Measurements from ENCODE around the gene YPEL3. TPM values are rescaled to one million over a fixed set of nuclear protein-coding genes. Genes with fewer than 3 reads are reported as not detected.

YPEL3 gene
- total RNA-seq, 2 experiments from 2014 or later: 154 to 166 TPM

GRCh38 chr16:30088832-30089624 is 7.0 kb downstream of the YPEL3 start:
- POLR2A ChIA-PET: interaction anchor here (6.5 to 7.9 kb wide), 2 partner anchors 23 to 95 kb away, joined by 118 to 163 read pairs; partner anchors contain the start of genes ALDOA and CORO1A
- TF ChIP-seq, protein P1, sequence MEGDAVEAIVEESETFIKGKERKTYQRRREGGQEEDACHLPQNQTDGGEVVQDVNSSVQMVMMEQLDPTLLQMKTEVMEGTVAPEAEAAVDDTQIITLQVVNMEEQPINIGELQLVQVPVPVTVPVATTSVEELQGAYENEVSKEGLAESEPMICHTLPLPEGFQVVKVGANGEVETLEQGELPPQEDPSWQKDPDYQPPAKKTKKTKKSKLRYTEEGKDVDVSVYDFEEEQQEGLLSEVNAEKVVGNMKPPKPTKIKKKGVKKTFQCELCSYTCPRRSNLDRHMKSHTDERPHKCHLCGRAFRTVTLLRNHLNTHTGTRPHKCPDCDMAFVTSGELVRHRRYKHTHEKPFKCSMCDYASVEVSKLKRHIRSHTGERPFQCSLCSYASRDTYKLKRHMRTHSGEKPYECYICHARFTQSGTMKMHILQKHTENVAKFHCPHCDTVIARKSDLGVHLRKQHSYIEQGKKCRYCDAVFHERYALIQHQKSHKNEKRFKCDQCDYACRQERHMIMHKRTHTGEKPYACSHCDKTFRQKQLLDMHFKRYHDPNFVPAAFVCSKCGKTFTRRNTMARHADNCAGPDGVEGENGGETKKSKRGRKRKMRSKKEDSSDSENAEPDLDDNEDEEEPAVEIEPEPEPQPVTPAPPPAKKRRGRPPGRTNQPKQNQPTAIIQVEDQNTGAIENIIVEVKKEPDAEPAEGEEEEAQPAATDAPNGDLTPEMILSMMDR (IDR thresholded peaks at IDR 0.05): no peak
- H3K4me3 Mint-ChIP-seq: no peak overlapping the region
- Histone ChIP-seq H3K27me3 (ENCODE audit: control insufficient read depth in 1 of 2, insufficient read depth in 2 of 2, low read length in 2 of 2) (no peaks in the 10 kb centered on the region), H3K4me1 (ENCODE audit: insufficient read depth, low read length) (peaks cover 49% of the 10 kb centered on the region), H3K27ac (ENCODE audit: low read depth in 1 of 2, low read length in 2 of 2) (no peak overlapping the region), H3K4me3 (ENCODE audit: low read length) (no peak overlapping the region), H3K9me3 (ENCODE audit: control insufficient read depth in 1 of 2, insufficient read depth in 1 of 2, low read length in 2 of 2) (peaks cover 0 to 3% of the 10 kb centered on the region in 2 experiments), H3K36me3 (ENCODE audit: insufficient read depth, low read length) (peaks cover 28% of the 10 kb centered on the region)
- ATAC-seq (ENCODE audit: poor library complexity) (no peak), DNase-seq (no peak)
- H3K4me1 Mint-ChIP-seq (ENCODE audit: low read depth): peaks cover 42% of the 10 kb centered on the region
- intact Hi-C loops (cut with DNase I, micrococcal nuclease): no loop called here
- peak overlapping the region; percentile 86 for H3K27ac Mint-ChIP-seq
- CTCF ChIA-PET: interaction anchor here (1.3 kb wide), 1 partner anchor 25 kb away, joined by 3 read pairs; no protein-coding TSS in a partner anchor
- H3K36me3 Mint-ChIP-seq (ENCODE audit: low read depth): peaks cover 39% of the 10 kb centered on the region
- no peaks in the 10 kb centered on the region for H3K27me3 Mint-ChIP-seq
- no peaks in the 10 kb centered on the region for H3K9me3 Mint-ChIP-seq

- no peak overlapping the region for H3K4me3 Mint-ChIP-seq
- ChIA-PET CTCF (no interaction called here), POLR2A (interaction anchor here (6.5 kb wide), 1 partner anchor 22 kb away, joined by 118 read pairs; the partner anchor contains the start of gene ALDOA)
- peaks cover 40% of the 10 kb centered on the region for H3K4me1 Mint-ChIP-seq (ENCODE audit: low read depth)
- peaks cover 29% of the 10 kb centered on the region for H3K36me3 ChIP-seq (ENCODE audit: insufficient read depth, low read length)
- peak overlapping the region; percentile 13 for H3K27ac Mint-ChIP-seq
- H3K27ac ChIP-seq (ENCODE audit: low read depth in 1 of 2, low read length in 2 of 2): no peak overlapping the region
- no peaks in the 10 kb centered on the region for H3K27me3 ChIP-seq (ENCODE audit: control insufficient read depth in 1 of 2, insufficient read depth in 2 of 2, low read length in 2 of 2)
- no peaks in the 10 kb centered on the region for H3K9me3 Mint-ChIP-seq
- peaks cover 43% of the 10 kb centered on the region for H3K36me3 Mint-ChIP-seq (ENCODE audit: low read depth)
- H3K4me3 ChIP-seq (ENCODE audit: low read length): no peak overlapping the region
- DNase-seq (no peak), ATAC-seq (ENCODE audit: poor library complexity) (no peak)
- TF ChIP-seq, protein P1 (IDR thresholded peaks at IDR 0.05): no peak
- intact Hi-C loops (cut with DNase I, micrococcal nuclease): no loop called here
- no peaks in the 10 kb centered on the region for H3K27me3 Mint-ChIP-seq
- peaks cover 42% of the 10 kb centered on the region for H3K4me1 ChIP-seq (ENCODE audit: insufficient read depth, low read length)
- H3K9me3 ChIP-seq (ENCODE audit: control insufficient read depth in 1 of 2, insufficient read depth in 1 of 2, low read length in 2 of 2): peaks cover 0 to 3% of the 10 kb centered on the region in 2 experiments
Measured at GRCh38 chr16:30088237-30088831, 7.7 kb downstream of the YPEL3 start.

- H3K4me1 Mint-ChIP-seq (ENCODE audit: low read depth): peaks cover 30% of the 10 kb centered on the region
- intact Hi-C loops (cut with DNase I, micrococcal nuclease): no loop called here
- ATAC-seq (ENCODE audit: poor library complexity) (no peak), DNase-seq (peak in 2 of 14 experiments; percentile 51 to 65)
- Histone ChIP-seq H3K27ac (ENCODE audit: low read depth in 1 of 2, low read length in 2 of 2) (no peak overlapping the region), H3K36me3 (ENCODE audit: insufficient read depth, low read length) (peaks cover 35% of the 10 kb centered on the region), H3K27me3 (ENCODE audit: control insufficient read depth in 1 of 2, insufficient read depth in 2 of 2, low read length in 2 of 2) (no peaks in the 10 kb centered on the region), H3K9me3 (ENCODE audit: control insufficient read depth in 1 of 2, insufficient read depth in 1 of 2, low read length in 2 of 2) (peaks cover 0 to 3% of the 10 kb centered on the region in 2 experiments), H3K4me1 (ENCODE audit: insufficient read depth, low read length) (peaks cover 32% of the 10 kb centered on the region), H3K4me3 (ENCODE audit: low read length) (no peak overlapping the region)
- peaks cover 43% of the 10 kb centered on the region for H3K36me3 Mint-ChIP-seq (ENCODE audit: low read depth)
- no peaks in the 10 kb centered on the region for H3K9me3 Mint-ChIP-seq
- TF ChIP-seq, protein P1 (IDR thresholded peaks at IDR 0.05): no peak
- ChIA-PET POLR2A (interaction anchor here (0.6 kb wide), 1 partner anchor 142 kb away, joined by 3 read pairs; no protein-coding TSS in a partner anchor), CTCF (no interaction called here)
- H3K4me3 Mint-ChIP-seq: no peak overlapping the region
- H3K27ac Mint-ChIP-seq: peak overlapping the region; percentile 18
- H3K27me3 Mint-ChIP-seq: no peaks in the 10 kb centered on the region
Measured at GRCh38 chr16:30087181-30087898, 8.7 kb downstream of the YPEL3 start.

Data from CD4-positive, alpha-beta T cell (primary cell).